HG03565 (cell line): ENCODE data around the gene NOB1.
"Not testable (repeated sequence)": the region's sequence is repeated elsewhere in the genome, so short reads cannot be mapped to it uniquely, and the experiment has no call there.

Experiments used
- ATAC-seq: cut with Tn5 transposase; IDR thresholded peaks from one replicate; pipeline ENCODE4 v1.9.1; 2021; ENCODE audit warnings: mild to moderate bottlenecking, moderate library complexity; ENCODE audit not compliant: unreplicated experiment

NOB1 gene

DNA sequence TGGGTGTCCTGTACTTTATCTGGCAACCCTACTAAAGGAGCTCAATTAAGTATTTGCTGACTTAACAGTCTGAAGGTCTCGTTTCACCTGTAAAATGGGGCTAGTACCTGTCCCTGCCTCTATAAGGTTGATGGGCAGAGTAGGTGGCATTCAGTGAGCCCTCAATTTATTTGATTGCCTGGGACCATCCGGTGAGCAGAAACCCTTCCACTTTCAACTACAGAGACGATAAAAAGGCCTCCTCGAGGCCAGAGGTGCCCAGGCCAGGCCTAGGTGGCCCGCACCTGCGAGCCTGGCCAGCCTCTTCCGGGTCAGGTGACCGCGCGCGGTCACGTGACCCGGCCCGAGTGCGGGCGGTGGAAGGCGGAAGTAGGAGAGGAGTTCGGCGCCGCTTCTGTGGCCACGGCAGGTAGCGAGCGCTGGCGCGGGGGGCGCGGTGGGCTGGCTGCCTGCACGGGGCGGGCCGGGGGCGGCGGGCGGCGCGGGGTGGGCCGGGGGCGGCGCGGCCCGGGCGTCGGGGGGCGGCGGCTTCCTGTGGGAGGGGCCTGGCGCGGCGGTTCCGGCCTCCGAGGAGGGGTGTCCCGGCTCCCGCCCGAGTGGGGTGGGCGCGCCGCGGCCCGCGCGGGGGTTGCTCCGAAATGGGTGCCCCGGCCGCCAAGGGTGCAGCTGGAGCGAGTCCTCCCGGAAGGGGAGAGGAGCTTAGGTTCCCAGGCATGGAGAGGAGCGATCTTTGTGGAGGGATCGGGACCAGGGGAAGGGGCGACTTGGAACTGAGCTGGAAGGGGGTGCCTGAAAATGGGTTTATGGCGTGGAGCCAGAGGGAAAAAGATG, 7.5 kb upstream of the NOB1 start, which contains the start of gene WWP2:
TSS of gene WWP2 (plus strand) at position 350 of the 831 bp plus-strand sequence. CDS start 24,679 bp downstream, outside the sequence.
- peak; percentile 56 for ATAC-seq

DNA sequence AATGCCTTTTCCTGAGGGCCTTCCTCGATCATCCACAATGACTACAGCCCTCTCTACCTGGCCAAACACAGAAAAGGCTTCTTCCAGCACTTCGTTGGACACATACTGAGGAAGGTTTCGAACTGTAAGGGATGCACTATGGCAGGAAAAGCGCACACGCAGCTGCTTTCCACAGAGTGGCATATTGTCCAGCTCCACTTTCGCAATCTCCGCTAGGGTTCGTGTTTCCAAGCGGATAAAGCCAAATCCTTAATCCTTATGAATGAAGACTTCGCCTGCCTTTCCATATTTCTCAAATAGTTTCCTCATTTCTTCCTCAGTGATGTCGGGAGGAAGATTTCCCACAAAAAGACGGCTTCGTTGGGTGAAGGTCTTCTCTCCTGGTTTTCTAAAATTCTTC, 2.6 kb upstream of the NOB1 start:
- not testable (repeated sequence) for ATAC-seq

DNA sequence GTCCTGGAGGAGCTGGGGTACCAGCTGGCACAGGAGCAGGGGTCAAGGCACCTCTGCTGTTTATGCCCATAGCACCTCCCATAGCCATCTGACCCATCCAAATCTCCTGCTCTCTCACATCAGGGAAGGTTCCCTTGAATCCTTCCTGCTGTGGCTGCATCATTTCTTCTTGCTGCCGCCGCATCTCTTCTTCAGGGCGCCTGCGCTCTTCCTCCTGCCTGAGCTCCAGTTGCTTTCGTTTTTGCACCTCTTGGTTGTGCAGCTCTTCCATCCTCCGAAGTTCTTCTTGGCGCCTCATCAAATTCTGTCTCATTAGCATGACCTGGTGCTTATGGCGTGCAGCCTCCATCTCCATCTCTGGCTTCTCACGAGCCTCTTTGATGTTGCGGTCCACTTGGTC, 2.0 kb upstream of the NOB1 start:
- ATAC-seq: no peak

DNA sequence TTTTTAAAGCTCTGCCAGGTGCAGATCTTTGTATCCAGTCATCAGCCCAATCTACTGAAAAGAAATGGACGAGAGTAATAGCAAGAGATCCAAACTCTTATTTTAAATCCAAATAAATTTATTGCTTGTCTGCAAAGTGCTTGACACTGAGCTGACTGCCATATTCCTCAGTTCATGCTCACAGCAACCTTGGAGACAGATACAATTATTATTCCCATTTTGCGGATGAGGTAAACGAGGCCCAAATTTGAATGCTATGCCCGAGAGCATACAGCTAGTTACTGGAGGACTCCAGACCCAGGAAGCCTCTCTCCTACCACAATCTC, 620 bp downstream of the NOB1 start:
- ATAC-seq: no peak

DNA sequence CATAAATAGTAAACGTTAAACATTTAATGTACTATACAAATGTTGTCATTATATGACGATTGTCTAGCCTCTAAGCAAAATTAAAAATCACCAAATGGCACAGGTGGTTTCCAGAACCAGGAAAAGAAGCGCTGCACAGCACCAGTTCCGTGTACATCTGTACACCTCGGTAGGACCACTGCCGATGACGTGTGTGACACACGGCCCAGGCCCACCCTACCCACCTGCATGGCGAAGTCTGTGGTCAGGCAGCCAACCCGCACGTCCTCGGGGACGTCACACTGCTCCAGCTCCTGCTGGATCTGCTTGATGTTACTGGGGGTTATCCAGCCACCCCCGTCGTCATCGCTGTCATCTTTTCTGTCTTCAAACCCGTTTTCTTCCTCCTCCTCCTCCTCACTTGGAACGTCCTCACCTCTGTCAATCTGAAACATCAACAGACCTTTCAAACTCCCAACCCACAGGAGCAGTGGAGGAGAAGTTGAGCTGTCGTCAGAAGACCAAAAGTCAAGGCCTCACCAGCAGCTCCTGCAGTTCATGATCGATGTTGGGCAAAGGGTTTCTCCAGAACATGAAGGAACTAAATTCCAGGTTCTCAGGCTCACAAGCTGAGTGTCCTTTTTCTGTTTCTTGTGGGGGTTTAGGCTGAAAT, 5.9 kb downstream of the NOB1 start:
- ATAC-seq: no peak

DNA sequence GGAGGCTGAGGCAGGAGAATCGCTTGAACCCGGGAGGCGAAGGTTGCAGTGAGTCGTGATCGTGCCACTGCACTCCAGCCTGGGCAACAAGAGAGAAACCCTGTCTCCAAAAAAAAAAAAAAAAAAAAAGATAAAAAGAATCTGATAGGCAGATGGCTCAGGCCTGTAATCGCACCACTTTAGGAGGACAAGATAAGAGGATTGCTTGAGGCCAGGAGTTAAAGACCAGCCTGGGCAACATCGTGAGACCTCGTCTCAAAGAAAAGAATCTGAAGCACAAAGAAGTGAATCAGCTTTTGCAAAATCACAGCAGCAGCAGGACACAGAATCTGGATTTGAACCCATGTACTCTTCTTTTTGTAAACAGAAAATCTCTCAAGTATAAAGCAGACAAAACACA, 7.6 kb downstream of the NOB1 start:
- ATAC-seq: no peak

DNA sequence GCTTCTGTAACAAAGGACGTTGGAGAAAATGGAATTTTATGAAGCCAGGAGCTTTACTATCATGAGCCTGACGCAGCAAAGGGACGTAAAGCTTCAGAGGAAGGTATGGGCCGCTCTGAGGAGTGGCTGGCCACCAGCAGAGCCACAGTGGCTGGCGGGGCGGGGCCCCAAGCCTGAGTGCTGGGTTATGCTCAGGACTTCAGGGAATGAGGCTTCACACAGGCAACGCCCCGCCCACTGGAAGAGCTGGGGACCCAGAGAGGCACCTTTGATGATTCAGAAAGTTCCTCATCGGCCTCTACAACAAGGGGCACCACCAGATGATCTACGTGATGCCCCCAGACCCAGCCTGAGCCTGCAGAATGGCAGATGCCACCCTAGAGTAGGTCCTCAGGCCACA, 8.8 kb downstream of the NOB1 start:
- ATAC-seq: no peak

DNA sequence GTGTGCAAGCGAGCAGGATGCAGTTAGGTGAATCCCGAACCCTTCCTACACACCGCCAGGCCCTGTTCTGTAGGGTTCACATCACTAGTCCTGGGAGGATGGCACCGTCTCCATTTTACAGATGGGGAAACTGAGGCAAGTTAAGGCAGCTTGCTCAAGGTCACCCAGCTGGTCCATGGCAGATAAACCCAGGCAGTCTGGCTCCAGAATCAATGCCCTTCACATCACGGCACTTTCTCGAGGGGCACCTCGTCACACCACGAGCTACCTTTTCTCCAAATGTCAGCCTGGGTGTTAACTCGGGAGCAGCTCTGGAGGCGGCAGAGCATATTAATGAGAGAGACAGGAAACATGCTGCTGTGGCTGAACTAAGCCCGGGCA, 9.5 kb downstream of the NOB1 start:
- ATAC-seq: no peak

DNA sequence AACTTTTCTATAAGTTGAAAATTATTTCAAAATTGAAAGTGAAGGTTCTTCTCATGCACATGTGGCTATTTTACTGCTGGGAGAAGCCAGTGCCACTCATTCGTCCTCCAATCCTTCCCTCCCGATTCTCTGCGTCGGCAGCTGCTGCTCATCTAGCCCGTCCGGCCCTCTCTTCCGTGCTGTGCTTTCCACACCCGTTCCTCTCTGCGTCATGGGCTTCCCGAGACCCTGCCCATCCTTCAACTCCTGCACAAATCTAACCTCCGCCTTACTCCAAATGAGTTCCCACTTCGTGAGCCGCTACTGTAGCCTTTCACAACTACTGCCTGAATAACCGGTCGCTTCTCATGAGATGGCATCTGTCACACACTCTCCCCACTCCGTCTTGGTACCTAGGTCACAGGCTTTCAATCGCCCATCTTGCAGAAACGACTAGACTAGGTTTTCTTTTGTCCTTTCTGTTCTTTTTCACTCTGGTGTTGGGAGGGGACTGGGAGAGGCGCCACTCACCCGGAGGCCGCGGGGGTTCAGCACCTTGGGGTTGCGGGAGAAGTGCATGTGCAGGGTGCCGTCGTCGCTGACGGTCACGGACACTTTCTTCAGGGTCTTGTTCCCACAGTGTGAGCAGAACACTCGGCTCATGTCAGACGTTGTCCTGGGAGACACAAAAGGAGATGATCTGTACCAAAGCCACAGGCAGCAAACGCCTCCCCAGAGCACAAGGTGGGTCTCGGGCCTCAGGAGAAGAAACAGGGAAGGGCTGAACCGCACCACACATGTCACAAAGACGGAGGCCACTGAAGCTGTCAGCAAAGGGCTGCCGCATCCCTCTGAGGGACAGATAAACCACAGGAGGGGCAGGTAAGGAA, 10.1 kb downstream of the NOB1 start:
- ATAC-seq: no peak

DNA sequence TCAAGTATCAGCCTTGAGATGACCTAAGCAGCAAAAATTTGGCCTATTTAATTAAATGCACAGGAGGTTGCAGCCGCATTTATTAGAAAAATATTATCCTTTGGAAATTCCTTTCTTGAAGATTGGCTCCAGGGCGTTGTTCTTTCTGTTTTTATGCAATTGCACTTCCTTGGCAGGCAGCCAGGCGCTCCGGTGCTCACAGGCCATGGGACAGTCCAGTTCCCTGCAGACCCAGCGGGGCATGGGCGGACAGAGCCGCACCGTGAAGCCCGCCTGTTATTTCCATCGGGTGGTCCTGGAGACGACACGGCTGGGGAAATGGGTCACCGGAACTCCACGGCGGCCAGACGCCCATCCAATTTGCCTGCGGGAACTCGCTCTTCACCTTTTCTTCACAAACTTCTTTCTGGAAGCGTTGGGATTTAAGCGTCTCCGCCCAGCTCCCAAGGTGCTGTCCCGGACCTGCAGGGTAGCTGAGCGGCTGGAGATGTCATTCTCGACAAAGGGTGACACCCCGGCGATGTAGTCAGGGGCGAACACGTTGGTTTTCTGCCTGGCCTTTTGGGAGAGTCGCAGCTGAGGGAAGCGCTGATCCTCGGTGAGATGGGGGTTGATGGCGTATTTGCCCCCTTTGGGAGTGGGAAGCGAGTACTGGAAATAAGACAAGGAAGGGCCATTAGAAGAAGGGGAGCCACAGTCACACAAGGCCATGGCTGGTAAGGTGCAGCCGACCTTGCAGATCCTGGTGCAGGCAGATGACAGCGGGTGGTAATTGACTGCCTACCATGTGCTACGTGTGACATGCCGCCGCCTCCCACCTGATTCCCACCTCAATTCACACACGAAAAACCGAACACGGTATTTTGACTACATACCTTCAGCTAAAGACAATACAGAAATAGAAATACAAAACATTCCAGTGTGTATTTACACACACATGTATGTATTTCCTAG, 12.5 kb downstream of the NOB1 start:
- no peak for ATAC-seq

DNA sequence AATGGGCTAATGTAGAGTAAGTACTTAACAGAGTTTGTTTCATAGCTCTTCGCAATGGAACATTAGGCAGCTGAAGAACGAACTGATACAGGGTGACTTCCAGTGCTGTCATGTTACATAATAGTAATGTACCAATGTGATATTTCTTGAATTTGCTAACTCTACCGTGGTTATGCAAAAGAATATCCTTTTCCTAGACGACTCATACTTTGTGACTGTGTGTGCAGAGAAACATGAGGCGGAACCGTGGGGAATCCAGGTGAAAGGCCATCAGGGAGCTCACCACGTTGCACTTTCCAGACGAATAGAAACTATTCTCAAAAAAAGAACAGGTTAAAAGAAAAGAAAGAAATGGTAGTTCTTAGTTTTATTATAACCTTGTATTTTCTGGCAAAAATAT, 13.2 kb downstream of the NOB1 start:
- ATAC-seq: no peak

DNA sequence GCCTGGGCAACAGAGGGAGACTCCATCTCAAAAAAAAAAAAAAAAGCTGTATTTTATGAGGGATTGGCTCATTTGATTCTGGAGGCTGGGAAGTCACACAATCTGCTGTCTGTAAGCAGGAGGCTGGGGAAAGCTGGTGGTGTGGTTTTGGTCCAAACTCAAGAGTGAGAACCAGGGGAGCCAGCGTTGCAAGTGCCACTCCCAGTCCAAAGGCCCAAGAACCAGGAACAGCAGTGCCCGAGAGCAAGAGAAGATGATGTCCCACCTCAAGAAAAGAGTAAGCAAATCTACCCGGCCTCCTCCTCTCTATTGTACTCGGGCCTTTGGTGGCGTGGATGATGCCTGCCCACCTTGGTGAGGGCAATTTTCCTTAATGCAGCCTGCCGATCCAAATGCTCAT, 22.6 kb downstream of the NOB1 start:
- ATAC-seq: no peak

DNA sequence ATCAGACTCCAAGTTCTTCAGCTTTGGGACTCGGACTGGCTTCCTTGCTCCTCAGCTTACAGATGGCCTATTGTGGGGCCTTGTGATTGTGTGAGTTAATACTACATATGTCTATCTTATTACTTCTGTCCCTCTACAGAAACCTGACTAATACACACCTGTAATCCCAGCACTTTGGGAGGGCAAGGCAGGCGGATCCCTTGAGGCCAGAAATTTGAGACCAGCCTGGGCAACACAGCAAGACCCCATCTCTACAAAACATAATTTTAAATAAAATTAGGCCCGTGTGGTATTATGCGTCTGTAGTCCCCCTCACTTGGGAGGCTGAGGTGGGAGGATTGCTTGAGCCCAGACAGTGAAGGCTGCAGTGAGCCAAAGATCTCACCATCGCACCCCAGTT, 23.4 kb downstream of the NOB1 start:
- not testable (repeated sequence) for ATAC-seq

DNA sequence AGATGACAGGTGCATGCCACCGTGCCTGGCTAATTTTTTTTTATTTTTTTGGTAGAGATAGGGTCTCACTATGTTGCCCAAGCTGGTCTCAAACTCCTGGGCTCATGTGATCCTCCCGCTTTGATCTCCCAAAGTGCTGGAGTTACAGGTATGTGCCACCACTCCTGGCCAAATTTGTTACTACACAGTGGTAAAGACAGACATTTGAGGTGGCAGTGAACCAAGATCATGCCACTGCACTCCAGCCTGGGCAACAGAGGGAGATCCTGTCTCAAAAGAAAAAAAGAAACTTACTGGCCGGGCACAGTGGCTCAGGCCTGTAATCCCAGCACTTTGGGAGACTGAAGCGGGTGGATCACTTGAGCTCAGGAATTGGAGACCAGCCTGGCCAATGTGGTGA, 25.7 kb downstream of the NOB1 start:
- not testable (repeated sequence) for ATAC-seq

DNA sequence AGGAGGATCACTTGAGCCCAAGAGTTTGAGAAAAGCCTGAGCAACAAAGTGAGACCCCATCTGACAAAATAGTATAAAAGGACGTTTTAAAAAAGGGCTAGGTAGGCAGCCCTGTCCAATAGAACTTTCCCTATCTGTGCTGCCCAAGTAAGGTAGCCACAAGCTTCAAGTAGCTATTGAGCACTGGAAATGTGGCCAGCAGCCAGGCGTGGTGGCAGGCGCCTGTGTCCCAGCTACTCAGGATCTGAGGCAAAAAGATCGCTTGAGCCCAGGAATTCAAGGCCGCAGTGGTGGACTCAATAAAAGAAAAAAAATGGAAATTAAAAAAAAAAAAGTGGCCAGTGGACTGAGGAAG, 26.8 kb downstream of the NOB1 start:
- ATAC-seq: no peak

DNA sequence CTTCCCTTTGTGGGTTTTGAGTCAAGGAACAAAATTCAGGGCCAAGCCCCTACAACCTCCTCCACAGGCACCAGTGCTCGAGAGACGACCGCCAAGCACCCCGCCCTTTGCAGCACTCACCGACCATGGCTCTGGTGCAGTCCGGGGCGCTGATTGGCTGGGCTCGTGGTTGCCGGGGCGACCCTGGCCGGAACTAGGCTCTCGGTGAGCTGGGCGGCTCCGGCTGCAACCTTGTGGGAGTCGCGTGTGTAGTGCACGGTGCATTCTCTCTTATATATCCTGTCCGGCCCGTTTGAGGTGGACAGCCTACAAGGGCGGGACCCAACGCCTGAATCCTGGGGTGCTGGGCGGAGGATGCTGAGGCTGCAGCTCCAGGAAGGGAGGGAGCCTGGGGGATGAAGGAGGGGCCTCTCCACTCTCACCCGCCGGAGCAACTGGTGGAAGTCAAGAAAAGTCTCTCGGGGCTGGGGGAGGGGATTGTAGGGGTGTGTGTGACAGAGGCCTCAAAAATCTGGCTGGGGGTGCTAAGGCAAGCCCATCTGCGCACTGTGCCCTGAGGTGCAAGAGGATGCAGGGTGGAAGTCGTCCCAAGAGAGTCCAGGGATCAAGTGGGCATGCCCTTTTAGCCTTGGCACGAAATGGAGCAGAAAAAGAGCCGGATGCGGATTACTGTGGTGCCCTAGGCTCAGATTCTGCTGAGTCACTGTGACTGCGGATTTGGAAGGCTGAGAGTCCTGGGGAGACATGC, 28.2 kb downstream of the NOB1 start, which contains the start of gene NQO1:
TSS of gene NQO1 (minus strand) at position 248 of the 748 bp plus-strand sequence. CDS start at position 127, 121 bp downstream.
- ATAC-seq: peak; percentile 91

DNA sequence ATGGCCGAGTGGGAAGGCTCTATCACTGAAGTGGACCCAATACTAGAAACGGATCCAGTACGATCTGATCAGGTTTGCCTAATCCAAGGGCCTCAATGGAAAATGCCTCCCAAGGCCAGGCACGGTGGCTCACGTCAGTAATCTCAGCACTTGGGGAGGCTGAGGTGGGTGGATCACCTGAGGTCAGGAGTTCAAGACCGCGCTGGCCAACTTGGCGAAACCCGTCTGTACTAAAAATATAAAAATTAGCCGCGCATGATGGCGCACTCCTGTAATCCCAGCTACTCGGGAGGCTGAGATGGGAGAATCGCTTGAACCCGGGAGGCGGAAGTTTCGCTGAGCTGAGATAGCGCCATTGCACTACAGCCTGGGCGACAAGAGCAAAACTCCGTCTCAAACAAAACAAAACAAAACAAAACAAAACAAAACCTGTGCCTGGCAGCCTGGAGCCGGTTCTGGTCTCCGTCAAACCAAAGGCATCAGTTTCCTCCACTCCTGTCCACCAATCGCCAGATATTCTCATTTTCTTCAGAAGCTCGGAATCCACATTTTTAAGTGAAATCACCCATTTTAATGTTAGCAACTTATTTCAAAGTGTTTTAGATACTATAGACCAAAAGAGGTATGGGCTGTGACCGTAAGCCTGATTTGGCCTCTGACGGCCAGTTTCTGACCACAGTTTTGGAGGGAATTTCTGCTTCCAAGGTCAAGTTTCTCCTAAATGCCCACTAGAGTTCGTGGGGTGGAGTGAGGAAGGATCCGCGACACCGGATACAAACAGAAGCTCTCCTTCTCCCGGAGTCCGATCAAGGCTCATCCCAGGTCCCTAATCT, 29.0 kb downstream of the NOB1 start:
- ATAC-seq: no peak

DNA sequence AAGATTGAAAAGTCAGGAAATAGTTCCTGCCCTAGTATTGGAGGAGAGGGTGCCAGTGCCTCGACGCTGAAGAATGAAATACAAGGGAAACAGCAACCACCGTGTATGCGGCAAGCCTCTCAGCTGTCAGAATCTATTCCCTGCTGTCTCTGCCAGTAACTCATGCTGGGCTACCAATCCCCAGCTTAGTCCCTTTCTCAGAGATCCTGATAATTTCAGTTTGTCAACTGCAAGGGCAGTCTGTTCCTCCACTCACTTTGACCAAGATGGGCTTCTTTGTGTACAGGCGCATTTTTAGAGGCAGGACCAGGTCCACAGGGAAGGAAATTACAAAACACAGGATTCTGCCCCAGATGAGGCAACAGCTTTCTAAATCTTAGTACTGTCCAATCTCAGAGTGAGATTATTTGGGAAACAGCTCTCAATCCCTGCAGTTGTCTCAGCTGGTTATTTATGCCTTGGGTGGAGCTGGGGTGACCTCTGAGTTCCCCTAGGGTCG, 29.7 kb downstream of the NOB1 start:
- ATAC-seq: no peak

DNA sequence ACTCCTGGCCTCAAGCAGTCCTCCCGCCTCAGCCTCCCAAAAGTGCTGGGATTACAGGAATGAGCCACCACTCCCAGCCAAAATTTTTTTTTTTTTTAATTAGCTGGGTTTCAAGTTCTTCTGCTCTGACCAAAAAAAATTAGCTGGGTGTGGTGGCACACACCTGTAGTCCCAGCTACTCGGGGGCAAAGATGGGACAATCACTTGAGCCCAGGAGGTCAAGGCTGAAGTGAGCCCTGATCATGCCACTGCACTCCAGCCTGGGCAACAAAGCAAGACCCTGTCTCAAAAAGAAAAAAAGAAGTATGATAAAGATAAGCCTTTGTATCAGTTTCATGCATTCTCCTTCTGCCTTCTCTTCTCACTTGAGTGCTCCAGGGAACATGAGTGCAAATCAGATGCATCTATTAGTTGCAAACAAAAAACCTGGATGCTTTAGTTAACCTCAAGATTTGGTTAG, 30.3 kb downstream of the NOB1 start:
- ATAC-seq: no peak
